Esophagus squamous epithelium (tissue), 5 donors: ENCODE data around the gene SLC35F6. TPM values are rescaled to one million over a fixed set of nuclear protein-coding genes. Genes with fewer than 3 reads are reported as not detected.

Experiments
- DNase-seq: peaks from one replicate; lab custom pipeline; 2025; lab: John Stamatoyannopoulos, UW
- H3K27ac ChIP-seq, 4 donors: fragments of 200-600 bp; sonication (generic); one replicate each; pipeline ENCODE4 v1.5.1; 2016 to 2019; ENCODE audit warnings: mild to moderate bottlenecking in 1 of 4
- H3K27me3 ChIP-seq, 4 donors: fragments of 200-600 bp; sonication (generic); 1 replicate in 3 of 4; 2 replicates in 1 of 4; pipeline versions ENCODE4 v1.5.1 to v1.6.0; 2017 to 2021; ENCODE audit warnings: antibody characterized with exemption in 1 of 4
- H3K36me3 ChIP-seq, 3 donors: fragments of 200-600 bp; sonication (generic); one replicate each; pipeline ENCODE4 v1.5.1; 2016 to 2019
- H3K4me1 ChIP-seq, 3 donors: fragments of 200-600 bp; sonication (generic); one replicate each; pipeline ENCODE4 v1.5.1; 2017 to 2019
- H3K4me3 ChIP-seq, 4 donors: fragments of 200-600 bp; sonication (generic); 1 replicate in 3 of 4; 2 replicates in 1 of 4; pipeline ENCODE4 v1.5.1; 2016 to 2019; ENCODE audit warnings: mild to moderate bottlenecking in 2 of 4, moderate library complexity in 1 of 4
- H3K9me3 ChIP-seq, 3 donors: fragments of 200-600 bp; sonication (generic); one replicate each; pipeline ENCODE4 v1.5.1; 2016 to 2019
- CTCF ChIP-seq, 6 experiments: fragments of 450-650 bp in 4 of 6; fragments of 200-600 bp in 2 of 6; sonication (generic) in 2 of 6; IDR thresholded peaks; one replicate each; pipeline ENCODE4 v1.5.1; 2016 to 2019; ENCODE audit warnings: antibody characterized with exemption in 6 of 6, mild to moderate bottlenecking in 4 of 6, moderate library complexity in 4 of 6
- POLR2A ChIP-seq, 4 donors: fragments of 450-650 bp; IDR thresholded peaks; one replicate each; pipeline ENCODE4 v1.6.1; 2017; ENCODE audit warnings: antibody characterized with exemption in 4 of 4, mild to moderate bottlenecking in 4 of 4, moderate library complexity in 3 of 4
- WGBS, 2 donors: methylation state at CpG; one replicate each; pipeline ENCODE4 v1.1.5; 2018; 5-methylcytosine and 5-hydroxymethylcytosine counted together
- intact Hi-C: fragments of 100-400 bp; cut with DNase I; formaldehyde crosslinking; loops from one replicate; pipeline ENCODE4 v1.15.0; 2022
- total RNA-seq, 4 donors: library from RNA; depleted of rRNA; stranded (reverse); fragments of >200 nt; gene quantifications; one replicate each; pipeline ENCODE4 v1.1.0, GENCODE V29; 2016
- donor health status: DM: yes; HTN: yes; CAD: no.

The SLC35F6 gene
- total RNA-seq, 4 donors from 2014 or later = 39.6 to 61.4 (median 48.0) TPM

DNA sequence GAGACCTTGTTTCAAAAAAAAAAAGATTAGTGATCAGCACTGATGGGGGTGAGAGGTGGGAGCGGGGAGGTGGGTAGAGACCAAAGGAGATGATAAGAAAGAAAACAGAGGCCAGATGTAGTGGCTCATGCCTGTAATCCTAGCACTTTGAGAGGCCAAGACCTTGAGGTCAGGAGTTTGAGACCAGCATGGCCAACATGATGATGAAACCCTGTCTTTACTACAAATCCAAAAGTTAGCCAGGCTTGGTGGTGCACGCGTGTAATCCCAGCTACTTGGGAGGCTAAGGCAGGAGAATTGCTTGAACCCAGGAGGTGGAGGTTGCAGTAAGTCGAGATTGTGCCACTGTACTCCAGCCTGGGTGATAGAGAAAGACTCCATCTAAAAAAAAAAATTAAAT is 9.5 kb upstream of the SLC35F6 start:
- TF ChIP-seq POLR2A (IDR thresholded peaks at IDR 0.05) (no peak), CTCF (IDR thresholded peaks at IDR 0.05) (no peak)
- Histone ChIP-seq H3K36me3 (no peaks in the 10 kb centered on the region), H3K9me3 (no peaks in the 10 kb centered on the region), H3K4me1 (peaks cover 0 to 64% (median 24%) of the 10 kb centered on the region in 3 donors), H3K27ac (peak overlapping the region in 1 of 4 donors; percentile 49), H3K4me3 (no peak overlapping the region), H3K27me3 (no peaks in the 10 kb centered on the region)
- DNase-seq = no peak
- intact Hi-C loops = no loop called here
- WGBS, 2 donors = 93 to 94% methylated on average over 4 of the region's 4 CpGs

- no peaks in the 10 kb centered on the region for H3K27me3 ChIP-seq
- TF ChIP-seq POLR2A (IDR thresholded peaks at IDR 0.05) = no peak
- TF ChIP-seq CTCF (IDR thresholded peaks at IDR 0.05) = no peak
- H3K9me3 ChIP-seq = no peaks in the 10 kb centered on the region
- no peak overlapping the region for H3K4me3 ChIP-seq
- intact Hi-C loops = no loop called here
- no peaks in the 10 kb centered on the region for H3K36me3 ChIP-seq
- WGBS, 2 donors = 20 to 45% methylated on average over 3 to 4 of the region's 4 CpGs
- DNase-seq = no peak
- peak overlapping the region; percentile 9 to 49 (median 20) for H3K27ac ChIP-seq
- H3K4me1 ChIP-seq = peaks cover 0 to 58% (median 24%) of the 10 kb centered on the region in 3 donors
Observed at GRCh38 chr2:26754972-26755670, 9.0 kb upstream of the SLC35F6 start.

DNA sequence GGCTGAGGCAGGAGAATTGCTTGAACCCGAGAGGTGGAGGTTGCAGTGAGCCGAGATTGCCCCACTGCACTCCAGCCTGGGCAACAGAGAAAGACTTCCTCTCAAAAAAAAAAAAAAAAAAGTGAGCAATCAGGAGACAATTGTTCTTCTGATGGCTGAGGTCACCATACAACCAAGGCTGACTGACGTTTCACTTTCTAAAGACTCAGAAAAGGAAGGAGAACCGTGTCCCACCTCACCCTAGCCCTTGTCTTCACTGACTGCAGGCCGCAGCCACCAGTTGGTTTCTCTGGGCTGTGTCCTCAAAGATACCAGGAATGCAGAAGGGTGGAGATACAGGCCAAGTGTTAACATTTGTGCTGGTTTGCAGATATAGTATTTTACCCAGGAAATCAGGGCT is 7.7 kb upstream of the SLC35F6 start:
- no peak for DNase-seq
- Histone ChIP-seq H3K4me1 (peaks cover 0 to 53% (median 24%) of the 10 kb centered on the region in 3 donors), H3K27me3 (no peaks in the 10 kb centered on the region), H3K4me3 (no peak overlapping the region), H3K9me3 (no peaks in the 10 kb centered on the region), H3K36me3 (no peaks in the 10 kb centered on the region), H3K27ac (no peak overlapping the region)
- WGBS, 2 donors = 55 to 65% methylated on average over 5 of the region's 5 CpGs
- no peak for TF ChIP-seq POLR2A (IDR thresholded peaks at IDR 0.05)
- no peak for TF ChIP-seq CTCF (IDR thresholded peaks at IDR 0.05)
- intact Hi-C loops = no loop called here

DNA sequence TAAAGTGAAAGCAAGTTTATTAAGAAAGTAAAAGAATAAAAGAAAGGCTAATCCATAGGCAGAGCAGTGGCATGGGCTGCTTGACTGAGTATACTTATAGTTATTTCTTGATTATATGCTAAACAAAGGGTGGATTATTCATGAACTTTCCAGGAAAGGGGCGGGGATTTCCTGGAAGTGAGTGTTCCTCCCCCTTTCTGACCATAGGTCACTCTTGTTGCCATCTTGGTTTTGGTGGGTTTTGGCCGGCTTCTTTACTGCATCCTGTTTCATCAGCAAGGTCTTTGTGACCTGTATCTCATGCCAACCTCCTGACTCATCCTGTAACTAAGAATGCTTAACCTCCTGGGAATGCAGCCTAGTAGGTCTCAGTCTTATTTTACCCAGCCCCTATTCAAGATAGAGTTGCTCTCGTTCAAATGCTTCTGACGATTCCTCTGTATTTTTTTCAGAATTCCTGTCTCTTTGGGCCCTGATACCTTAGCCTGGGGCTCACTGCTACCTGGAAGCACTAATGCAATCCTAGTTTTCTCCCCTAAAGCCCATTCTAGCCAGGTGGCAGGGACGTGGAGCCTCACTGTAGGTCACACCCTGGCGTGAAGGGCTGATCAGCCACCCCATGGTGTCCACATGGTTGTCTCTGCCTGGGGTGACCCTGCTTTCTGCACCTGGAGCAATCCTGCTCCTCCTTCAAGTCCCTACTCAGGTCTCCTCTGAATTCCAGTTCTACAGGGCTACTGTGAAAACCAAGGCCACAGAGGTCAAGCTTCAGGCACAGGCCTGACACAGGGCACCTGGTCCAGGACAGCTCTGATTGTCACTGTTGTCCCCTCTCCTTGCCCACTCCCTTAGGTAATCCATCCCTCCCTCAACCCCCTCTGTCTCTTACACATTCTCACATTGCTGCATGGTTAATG is 6.0 kb upstream of the SLC35F6 start:
- no peak overlapping the region for H3K4me3 ChIP-seq
- H3K9me3 ChIP-seq = no peaks in the 10 kb centered on the region
- peak overlapping the region; percentile 68 to 89 (median 77) for H3K27ac ChIP-seq
- DNase-seq = no peak
- WGBS, 2 donors = 39 to 54% methylated on average over 6 of the region's 6 CpGs
- peaks cover 0 to 54% (median 25%) of the 10 kb centered on the region in 3 donors for H3K4me1 ChIP-seq
- intact Hi-C loops = no loop called here
- H3K27me3 ChIP-seq = no peaks in the 10 kb centered on the region
- TF ChIP-seq CTCF (IDR thresholded peaks at IDR 0.05) = no peak
- TF ChIP-seq POLR2A (IDR thresholded peaks at IDR 0.05) = no peak
- H3K36me3 ChIP-seq = no peaks in the 10 kb centered on the region
